K562 (cell line): ENCODE measurements around the gene NCOR2.

Experiments used
- CHD4 ChIP-seq: fragments of 200-600 bp; sonication (generic); IDR thresholded peaks from 3 replicates; pipeline ENCODE4 v1.6.1; 2012; ENCODE audit warnings: low read depth, mild to moderate bottlenecking, mixed read lengths, low read length, inconsistent platforms; ENCODE audit not compliant: insufficient read depth, insufficient replicate concordance, poor library complexity, severe bottlenecking
- SMAD4 ChIP-seq: fragments of 250-450 bp; sonication (Bioruptor Pico); conservative IDR thresholded peaks from 2 replicates; pipeline ENCODE4 v1.8.0; 2021; ENCODE audit warnings: inconsistent platforms, mild to moderate bottlenecking, moderate library complexity
- TFAM ChIP-seq: fragments of 250-450 bp; sonication (Bioruptor Pico); conservative IDR thresholded peaks from 2 replicates; pipeline ENCODE4 v1.5.0; 2021; ENCODE audit warnings: mild to moderate bottlenecking, moderate library complexity

DNA sequence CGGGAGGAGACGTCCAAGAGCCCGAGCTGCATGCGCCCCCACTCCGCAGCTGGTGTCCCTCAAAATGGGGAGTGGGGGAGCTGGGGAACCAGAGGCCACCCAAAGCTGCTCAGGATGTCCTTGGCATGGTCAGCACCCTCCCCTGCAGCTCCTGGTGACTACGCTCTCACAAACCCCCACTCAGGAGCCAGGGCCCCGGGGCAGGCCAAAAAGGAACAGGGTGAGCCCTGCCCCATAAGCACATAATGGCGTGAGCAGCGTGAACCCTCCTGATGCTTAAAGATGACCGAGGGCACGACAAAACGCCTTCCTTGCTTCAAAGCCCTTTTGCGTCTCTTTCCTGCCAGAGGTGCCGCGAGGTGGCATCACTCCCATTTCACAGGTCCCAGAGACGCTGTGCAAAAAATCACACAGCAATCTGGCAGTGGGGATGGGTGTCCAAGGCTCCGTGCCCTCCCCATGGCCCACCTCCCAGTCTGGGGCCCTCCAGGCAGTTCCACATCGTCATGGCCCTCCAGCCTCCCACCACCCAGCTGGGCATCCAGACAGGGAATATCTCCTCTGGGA lies 13.5 kb downstream of the NCOR2 start:
- no peak for TF ChIP-seq SMAD4 (CRISPR knock-in tag)
- TF ChIP-seq TFAM = no peak
- TF ChIP-seq CHD4 = no peak
